Spinal cord (tissue), 10 donors: ENCODE measurements around the gene SEPTIN5. TPM values are rescaled to one million over a fixed set of nuclear protein-coding genes. Genes with fewer than 3 reads are reported as not detected.

ENCODE experiments used
- DNase-seq, 6 donors: peaks; one replicate each; pipeline versions ENCODE4 v3.0.0 to v3.0.0-alpha.2; 2013 to 2015; ENCODE audit warnings: low spot score in 6 of 6, low read depth in 4 of 6
- H3K27ac ChIP-seq: one replicate; pipeline ENCODE4 v1.5.1; 2013; ENCODE audit warnings: low read depth, low read length, control low read depth
- H3K27me3 ChIP-seq: one replicate; pipeline ENCODE4 v1.6.1; 2013; ENCODE audit warnings: low read length; ENCODE audit not compliant: control insufficient read depth, insufficient read depth
- H3K36me3 ChIP-seq: one replicate; pipeline ENCODE4 v1.6.1; 2013; ENCODE audit warnings: low read length; ENCODE audit not compliant: control insufficient read depth, insufficient read depth
- H3K4me1 ChIP-seq: one replicate; pipeline ENCODE4 v1.6.1; 2013; ENCODE audit warnings: low read length; ENCODE audit not compliant: control insufficient read depth, insufficient read depth
- H3K4me3 ChIP-seq: one replicate; pipeline ENCODE4 v1.5.1; 2013; ENCODE audit warnings: low read depth, low read length, control low read depth
- H3K9me3 ChIP-seq: one replicate; pipeline ENCODE4 v1.6.1; 2013; ENCODE audit warnings: low read length; ENCODE audit not compliant: control insufficient read depth, insufficient read depth
- WGBS: methylation state at CpG from one replicate; pipeline ENCODE4 v1.1.5; 2013; ENCODE audit warnings: missing lambda C conversion rate; ENCODE audit not compliant: insufficient coverage; 5-methylcytosine and 5-hydroxymethylcytosine counted together
- polyA plus RNA-seq, 2 donors: library from polyadenylated mRNA; unstranded; fragments of 120-200 nt; gene quantifications; one replicate each; pipeline ENCODE4 v1.2.1, GENCODE V29; 2013; ENCODE audit not compliant: insufficient read length in 2 of 2
- total RNA-seq, 2 donors: library from RNA; depleted of rRNA in 1 of 2; stranded (reverse); fragments of 120-200 nt in 1 of 2; fragments of >200 nt in 1 of 2; gene quantifications; one replicate each; pipeline versions ENCODE4 v1.2.3 to v1.2.4, GENCODE V29; 2013 to 2014
- donor health status: healthy.

SEPTIN5 gene
- total and polyA plus RNA-seq, 4 donors = 82.9 to 294 (median 174) TPM

GRCh38 chr22:19759427-19760057 is 45.2 kb downstream of the SEPTIN5 start:
- no peaks in the 10 kb centered on the region for H3K36me3 ChIP-seq
- H3K27me3 ChIP-seq = peaks cover 88% of the 10 kb centered on the region
- H3K4me1 ChIP-seq = peaks cover 41% of the 10 kb centered on the region
- H3K4me3 ChIP-seq = no peak overlapping the region
- 1% methylated on average over 41 of the region's 43 CpGs for WGBS
- no peaks in the 10 kb centered on the region for H3K9me3 ChIP-seq
- no peak for DNase-seq
- H3K27ac ChIP-seq = no peak overlapping the region

- Histone ChIP-seq H3K9me3 (no peaks in the 10 kb centered on the region), H3K4me3 (no peak within 1 kb of the TSS), H3K4me1 (peaks cover 35% of the 10 kb centered on the region), H3K27me3 (peaks cover 88% of the 10 kb centered on the region), H3K27ac (no peak within 1 kb of the TSS), H3K36me3 (no peaks in the 10 kb centered on the region)
- no peak for DNase-seq
- under 1% methylated on average over 48 of the region's 79 CpGs for WGBS
These were observed 46.0 kb downstream of the SEPTIN5 start, which contains the start of gene TBX1 for GRCh38 chr22:19760058-19760950. Gene TBX1 (plus strand): TSS chr22:19760778. CDS start chr22:19760844, 66 bp downstream.

GRCh38 chr22:19760951-19761724 is 46.8 kb downstream of the SEPTIN5 start:
- no peak overlapping the region for H3K27ac ChIP-seq
- H3K27me3 ChIP-seq = peaks cover 84% of the 10 kb centered on the region
- H3K36me3 ChIP-seq = no peaks in the 10 kb centered on the region
- H3K4me1 ChIP-seq = peaks cover 27% of the 10 kb centered on the region
- no peaks in the 10 kb centered on the region for H3K9me3 ChIP-seq
- H3K4me3 ChIP-seq = no peak overlapping the region
- DNase-seq = no peak
- 2% methylated on average over 117 of the region's 117 CpGs for WGBS

- no peak for DNase-seq
- Histone ChIP-seq H3K4me1 (peaks cover 25% of the 10 kb centered on the region), H3K36me3 (no peaks in the 10 kb centered on the region), H3K27me3 (peaks cover 80% of the 10 kb centered on the region), H3K27ac (no peak overlapping the region), H3K9me3 (no peaks in the 10 kb centered on the region), H3K4me3 (no peak overlapping the region)
- WGBS = 36% methylated on average over 33 of the region's 33 CpGs
These were observed 47.6 kb downstream of the SEPTIN5 start for GRCh38 chr22:19761725-19762567.

- peaks cover 30% of the 10 kb centered on the region for H3K4me1 ChIP-seq
- DNase-seq = no peak
- H3K27me3 ChIP-seq = peaks cover 80% of the 10 kb centered on the region
- no peak overlapping the region for H3K27ac ChIP-seq
- no peaks in the 10 kb centered on the region for H3K36me3 ChIP-seq
- H3K4me3 ChIP-seq = no peak overlapping the region
- no peaks in the 10 kb centered on the region for H3K9me3 ChIP-seq
- 34% methylated on average over 33 of the region's 34 CpGs for WGBS
These were observed 48.5 kb downstream of the SEPTIN5 start for GRCh38 chr22:19762568-19763457.

GRCh38 chr22:19763458-19764298 is 49.4 kb downstream of the SEPTIN5 start:
- peaks cover 35% of the 10 kb centered on the region for H3K4me1 ChIP-seq
- no peak overlapping the region for H3K4me3 ChIP-seq
- no peak overlapping the region for H3K27ac ChIP-seq
- 24% methylated on average over 34 of the region's 39 CpGs for WGBS
- H3K9me3 ChIP-seq = no peaks in the 10 kb centered on the region
- H3K27me3 ChIP-seq = peaks cover 80% of the 10 kb centered on the region
- no peaks in the 10 kb centered on the region for H3K36me3 ChIP-seq
- DNase-seq = no peak

GRCh38 chr22:19764299-19764593 is 49.9 kb downstream of the SEPTIN5 start:
- no peaks in the 10 kb centered on the region for H3K9me3 ChIP-seq
- no peak overlapping the region for H3K27ac ChIP-seq
- H3K4me1 ChIP-seq = peaks cover 29% of the 10 kb centered on the region
- WGBS = 15% methylated on average over 11 of the region's 17 CpGs
- peaks cover 79% of the 10 kb centered on the region for H3K27me3 ChIP-seq
- no peak for DNase-seq
- H3K36me3 ChIP-seq = no peaks in the 10 kb centered on the region
- no peak overlapping the region for H3K4me3 ChIP-seq
